NT2/D1 (cell line): ENCODE results near the gene TLL1.

Source experiments
- DNase-seq: peaks from one replicate; pipeline ENCODE4 v3.0.0-alpha.2; 2011; ENCODE audit warnings: low read depth, low spot score
- H3K27me3 ChIP-seq: 2 replicates; pipeline ENCODE4 v1.6.0; 2011; ENCODE audit warnings: mild to moderate bottlenecking; ENCODE audit not compliant: insufficient read length, insufficient read depth
- H3K36me3 ChIP-seq: 2 replicates; pipeline ENCODE4 v1.6.1; 2011; ENCODE audit warnings: mild to moderate bottlenecking, low read length, mixed read lengths; ENCODE audit not compliant: insufficient read depth, insufficient read length
- H3K4me1 ChIP-seq: 2 replicates; pipeline ENCODE4 v1.5.1; 2011; ENCODE audit not compliant: insufficient read depth, insufficient read length
- H3K4me3 ChIP-seq: 2 replicates; pipeline ENCODE4 v1.5.1; 2011; ENCODE audit warnings: low read depth; ENCODE audit not compliant: insufficient read length
- H3K9ac ChIP-seq: 2 replicates; pipeline ENCODE4 v1.6.0; 2011; ENCODE audit warnings: low read depth; ENCODE audit not compliant: insufficient read length
- H3K9me3 ChIP-seq: 2 replicates; pipeline ENCODE4 v1.5.1; 2011; ENCODE audit warnings: mild to moderate bottlenecking, low read length; ENCODE audit not compliant: insufficient read depth
- SUZ12 ChIP-seq: IDR thresholded peaks from 2 replicates; pipeline ENCODE4 v1.6.1; 2011; ENCODE audit not compliant: insufficient read length, insufficient read depth; ENCODE audit errors: extremely low read depth
- YY1 ChIP-seq: IDR thresholded peaks from 2 replicates; pipeline ENCODE4 v1.6.1; 2011; ENCODE audit not compliant: insufficient read length, insufficient read depth
- ZNF274 ChIP-seq: IDR thresholded peaks from 2 replicates; pipeline ENCODE4 v1.6.1; 2011; ENCODE audit warnings: mild to moderate bottlenecking, low read depth, low read length

Gene TLL1

GRCh38 chr4:165872461-165873297 is at the start of gene TLL1:
TSS of gene TLL1 (plus strand) at chr4:165873237. CDS start at chr4:165873905, 668 bp downstream.
- Histone ChIP-seq H3K27me3 (peaks cover 57% of the 10 kb centered on the region), H3K9me3 (no peaks in the 10 kb centered on the region), H3K4me1 (no peaks in the 10 kb centered on the region), H3K9ac (peak within 1 kb of the TSS; percentile 61), H3K36me3 (no peaks in the 10 kb centered on the region), H3K4me3 (peak within 1 kb of the TSS; percentile 56)
- TF ChIP-seq SUZ12, result no peak
- no peak for TF ChIP-seq ZNF274
- no peak for TF ChIP-seq YY1
- no peak for DNase-seq

- DNase-seq, result no peak
- TF ChIP-seq YY1 (no peak), ZNF274 (no peak), SUZ12 (no peak)
- no peaks in the 10 kb centered on the region; the same call in 1 of the 2 replicates for H3K9me3 ChIP-seq
- no peaks in the 10 kb centered on the region for H3K4me1 ChIP-seq
- H3K9ac ChIP-seq, result no peak overlapping the region
- no peaks in the 10 kb centered on the region for H3K27me3 ChIP-seq
- H3K4me3 ChIP-seq, result no peak overlapping the region
- no peaks in the 10 kb centered on the region for H3K36me3 ChIP-seq
These were observed 46.9 kb upstream of the TLL1 start for GRCh38 chr4:165826166-165826565.

DNA sequence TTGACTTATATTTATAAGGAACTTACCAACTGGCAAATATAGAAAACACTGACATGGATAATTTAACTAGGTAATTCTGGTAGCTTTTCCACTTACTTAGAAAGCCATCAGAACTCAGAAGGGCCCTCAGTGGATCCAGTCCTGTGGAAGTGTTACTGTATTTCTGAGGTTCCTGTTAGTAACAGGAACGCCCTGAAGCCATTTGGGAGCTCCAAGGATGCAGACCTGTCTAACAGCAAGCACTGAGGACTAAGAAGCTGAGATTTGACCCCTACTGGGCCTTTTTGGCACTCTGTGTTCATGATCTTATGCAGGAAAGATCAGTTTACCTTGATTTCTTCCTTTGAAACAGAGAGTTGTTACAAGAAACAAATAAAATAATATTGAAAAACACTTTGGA is 46.0 kb upstream of the TLL1 start:
- H3K4me1 ChIP-seq, result no peaks in the 10 kb centered on the region
- no peaks in the 10 kb centered on the region; the same call in 1 of the 2 replicates for H3K9me3 ChIP-seq
- H3K27me3 ChIP-seq, result no peaks in the 10 kb centered on the region
- H3K9ac ChIP-seq, result no peak overlapping the region
- no peak for DNase-seq
- no peaks in the 10 kb centered on the region for H3K36me3 ChIP-seq
- H3K4me3 ChIP-seq, result no peak overlapping the region
- TF ChIP-seq SUZ12 (no peak), ZNF274 (no peak), YY1 (no peak)

- Histone ChIP-seq H3K36me3 (no peaks in the 10 kb centered on the region), H3K9me3 (no peaks in the 10 kb centered on the region; the same call in 1 of the 2 replicates), H3K27me3 (no peaks in the 10 kb centered on the region), H3K4me1 (no peaks in the 10 kb centered on the region), H3K4me3 (no peak overlapping the region), H3K9ac (no peak overlapping the region)
- no peak for TF ChIP-seq YY1
- TF ChIP-seq ZNF274, result no peak
- DNase-seq, result no peak
These were observed 44.1 kb upstream of the TLL1 start for GRCh38 chr4:165828928-165829327.

- H3K4me1 ChIP-seq, result no peaks in the 10 kb centered on the region
- TF ChIP-seq ZNF274 (no peak), SUZ12 (no peak), YY1 (no peak)
These were observed 38.9 kb upstream of the TLL1 start for GRCh38 chr4:165834116-165834515.

DNA sequence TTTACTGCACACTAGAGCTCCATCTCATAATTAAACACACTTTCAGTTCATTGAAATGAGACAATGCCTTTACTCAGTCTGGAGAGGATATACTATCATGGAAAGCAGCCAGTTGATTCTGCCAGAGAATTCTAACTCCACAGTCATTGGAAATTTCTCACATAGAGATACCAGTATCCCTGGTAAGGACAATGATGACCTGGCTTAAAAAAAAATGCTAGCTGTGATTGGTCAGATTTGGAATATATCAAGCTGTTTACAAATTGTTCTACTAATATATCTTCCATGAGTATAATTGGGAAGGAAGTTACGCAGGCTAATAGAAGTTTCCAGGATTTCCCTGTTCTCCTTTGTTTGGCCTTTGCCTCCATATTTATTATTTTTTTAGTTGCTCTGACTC is 34.5 kb upstream of the TLL1 start:
- no peaks in the 10 kb centered on the region for H3K4me1 ChIP-seq
- no peak for TF ChIP-seq SUZ12
- TF ChIP-seq ZNF274, result no peak
- TF ChIP-seq YY1, result no peak
- no peak overlapping the region for H3K9ac ChIP-seq
- H3K9me3 ChIP-seq, result no peaks in the 10 kb centered on the region
- no peaks in the 10 kb centered on the region for H3K36me3 ChIP-seq
- DNase-seq, result no peak
- no peak overlapping the region for H3K4me3 ChIP-seq
- H3K27me3 ChIP-seq, result no peaks in the 10 kb centered on the region

More at GRCh38 chr4:165834116-165834515, 38.9 kb upstream of the TLL1 start:
- Histone ChIP-seq H3K9ac (no peak overlapping the region), H3K36me3 (no peaks in the 10 kb centered on the region), H3K9me3 (no peaks in the 10 kb centered on the region), H3K4me3 (no peak overlapping the region), H3K27me3 (no peaks in the 10 kb centered on the region)
- DNase-seq, result no peak

DNA sequence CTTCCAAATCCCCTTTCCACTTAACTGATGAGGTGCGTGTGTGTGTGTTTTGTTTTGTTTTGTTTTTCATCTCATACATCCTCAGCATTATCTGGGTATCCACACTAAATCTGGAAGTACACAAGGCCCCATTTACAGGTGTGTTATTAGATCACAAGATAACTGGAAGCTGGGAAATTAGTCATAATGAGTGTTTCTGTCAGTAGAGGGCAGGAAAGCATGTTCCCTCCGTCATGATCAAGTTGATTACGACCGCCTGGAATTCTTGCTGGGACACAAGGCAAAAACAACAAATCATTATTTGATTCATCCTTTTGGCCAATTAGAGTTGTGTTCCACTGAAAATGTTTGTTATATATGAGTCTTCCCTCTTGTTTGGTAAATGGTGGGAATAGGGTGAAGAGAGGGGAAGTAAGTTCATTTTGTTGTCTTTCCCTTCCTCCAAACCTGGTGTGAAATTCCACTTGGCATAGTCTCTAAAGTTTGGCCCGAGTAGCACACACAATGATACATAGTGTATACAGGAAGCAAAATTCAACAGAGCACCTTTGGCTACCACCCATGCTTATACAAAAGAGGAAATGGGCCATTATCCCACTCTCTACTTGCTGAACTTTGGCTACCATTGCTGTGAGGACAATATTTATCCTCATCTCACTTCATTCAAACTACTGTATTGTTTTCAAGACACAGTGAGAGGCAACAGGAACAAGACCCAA is 33.3 kb upstream of the TLL1 start:
- no peak for DNase-seq
- H3K4me3 ChIP-seq, result no peak overlapping the region

More for the DNA sequence above, 33.3 kb upstream of the TLL1 start:
- Histone ChIP-seq H3K9me3 (no peaks in the 10 kb centered on the region), H3K27me3 (no peaks in the 10 kb centered on the region), H3K36me3 (no peaks in the 10 kb centered on the region), H3K4me1 (no peaks in the 10 kb centered on the region), H3K9ac (no peak overlapping the region)
- TF ChIP-seq YY1 (no peak), SUZ12 (no peak)
